Activated CD8-positive, alpha-beta T cell treated with anti-CD3 and anti-CD28 coated beads for 36 hours (primary cell): Measurements from ENCODE around the gene PRTN3. TPM values are rescaled to one million over a fixed set of nuclear protein-coding genes. Genes with fewer than 3 reads are reported as not detected.

Experiments
- ATAC-seq: fragments of 200-7000 bp; cut with Tn5 transposase; one replicate; pipeline ENCODE4 v1.10.0; 2021; ENCODE audit warnings: mild to moderate bottlenecking, moderate library complexity
- CTCF ChIA-PET: fragments of 350-600 bp; sonication (Branson Sonifier 250); formaldehyde crosslinking; loops from one replicate; lab custom pipeline; 2021; ENCODE audit warnings: antibody characterized with exemption; lab: Charles Lee
- POLR2A ChIA-PET: fragments of 350-600 bp; sonication (Branson Sonifier 250); formaldehyde crosslinking; loops from one replicate; lab custom pipeline; 2021; ENCODE audit warnings: antibody characterized with exemption; lab: Charles Lee
- DNase-seq: peaks from one replicate; pipeline ENCODE4 v3.0.0-alpha.2; 2020
- H3K27ac Mint-ChIP-seq: one replicate; pipeline ENCODE4 v1.8.0; 2021; ENCODE audit warnings: mild to moderate bottlenecking, mixed read lengths
- H3K27me3 Mint-ChIP-seq: one replicate; pipeline ENCODE4 v1.8.0; 2021; ENCODE audit warnings: mixed read lengths
- H3K36me3 Mint-ChIP-seq: one replicate; pipeline ENCODE4 v1.8.0; 2021; ENCODE audit warnings: low read depth, mixed read lengths
- H3K4me1 Mint-ChIP-seq: one replicate; pipeline ENCODE4 v1.8.0; 2021; ENCODE audit warnings: low read depth, mixed read lengths
- H3K4me3 Mint-ChIP-seq: one replicate; pipeline ENCODE4 v1.8.0; 2021; ENCODE audit warnings: mild to moderate bottlenecking, moderate library complexity, mixed read lengths
- H3K9me3 Mint-ChIP-seq: one replicate; pipeline ENCODE4 v1.8.0; 2021; ENCODE audit warnings: mixed read lengths
- CTCF ChIP-seq: fragments of 200-600 bp; IDR thresholded peaks from one replicate; pipeline ENCODE4 v1.8.0; 2022; ENCODE audit warnings: antibody characterized with exemption, mild to moderate bottlenecking
- intact Hi-C: fragments of 100-400 bp; cut with micrococcal nuclease; formaldehyde crosslinking; loops from one replicate; pipeline ENCODE4 v1.10.0; 2022
- total RNA-seq, 2 experiments: library from RNA; stranded (reverse); gene quantifications; one replicate each; pipeline ENCODE4 v1.2.3, GENCODE V29; 2021

Gene PRTN3
- total RNA-seq, 2 experiments from 2014 or later: not detected

- TF ChIP-seq CTCF: no peak
- no peaks in the 10 kb centered on the region for H3K9me3 Mint-ChIP-seq
- ChIA-PET POLR2A (interaction anchor here (0.7 to 1.1 kb wide), 2 partner anchors 21 to 22 kb away, joined by 3 read pairs; no protein-coding TSS in a partner anchor), CTCF (no interaction called here)
- H3K27me3 Mint-ChIP-seq: peaks cover 10% of the 10 kb centered on the region
- no peaks in the 10 kb centered on the region for H3K36me3 Mint-ChIP-seq
- DNase-seq: no peak
- ATAC-seq: no peak
- H3K4me3 Mint-ChIP-seq: no peak overlapping the region
- intact Hi-C loops: no loop called here
- H3K27ac Mint-ChIP-seq: no peak overlapping the region
- H3K4me1 Mint-ChIP-seq: no peaks in the 10 kb centered on the region
These were observed 15.9 kb upstream of the PRTN3 start for GRCh38 chr19:824885-825284.

- DNase-seq (no peak), ATAC-seq (no peak)
- TF ChIP-seq CTCF: no peak
- intact Hi-C loops: no loop called here
- ChIA-PET POLR2A (interaction anchor here (1.0 kb wide), 1 partner anchor 24 kb away, joined by 4 read pairs; no protein-coding TSS in a partner anchor), CTCF (no interaction called here)
- Mint-ChIP-seq H3K36me3 (no peaks in the 10 kb centered on the region), H3K27me3 (peaks cover 10% of the 10 kb centered on the region), H3K4me1 (no peaks in the 10 kb centered on the region), H3K27ac (no peak overlapping the region), H3K4me3 (no peak overlapping the region), H3K9me3 (no peaks in the 10 kb centered on the region)
These were observed 14.7 kb upstream of the PRTN3 start for GRCh38 chr19:825897-826644.

- ChIA-PET POLR2A (interaction anchor here (0.7 to 1.4 kb wide), 4 partner anchors 12 to 217 kb away, joined by 3 to 5 read pairs (median 4); no protein-coding TSS in a partner anchor), CTCF (no interaction called here)
- no peak overlapping the region for H3K4me3 Mint-ChIP-seq
- no peaks in the 10 kb centered on the region for H3K4me1 Mint-ChIP-seq
- ATAC-seq (no peak), DNase-seq (no peak)
- intact Hi-C loops: no loop called here
- H3K36me3 Mint-ChIP-seq: no peaks in the 10 kb centered on the region
- TF ChIP-seq CTCF: no peak
- no peak overlapping the region for H3K27ac Mint-ChIP-seq
- no peaks in the 10 kb centered on the region for H3K9me3 Mint-ChIP-seq
- peaks cover 10% of the 10 kb centered on the region for H3K27me3 Mint-ChIP-seq
These were observed 13.5 kb upstream of the PRTN3 start for GRCh38 chr19:827314-827709.

GRCh38 chr19:827710-828321 lies 13.0 kb upstream of the PRTN3 start, which contains the start of gene AZU1:
TSS of gene AZU1 (plus strand) at chr19:827837. CDS start at chr19:827847, 10 bp downstream.
- ATAC-seq (no peak), DNase-seq (no peak)
- POLR2A ChIA-PET: interaction anchor here (0.8 to 1.4 kb wide), 3 partner anchors 12 to 23 kb away, joined by 3 to 5 read pairs (median 4); no protein-coding TSS in a partner anchor
- CTCF ChIA-PET: no interaction called here
- H3K27ac Mint-ChIP-seq: no peak within 1 kb of the TSS
- no peaks in the 10 kb centered on the region for H3K9me3 Mint-ChIP-seq
- peaks cover 7% of the 10 kb centered on the region for H3K27me3 Mint-ChIP-seq
- H3K4me3 Mint-ChIP-seq: no peak within 1 kb of the TSS
- no peaks in the 10 kb centered on the region for H3K36me3 Mint-ChIP-seq
- no peaks in the 10 kb centered on the region for H3K4me1 Mint-ChIP-seq
- intact Hi-C loops: no loop called here
- no peak for TF ChIP-seq CTCF
